Thoracic aorta (tissue), 2 donors: ENCODE results near the gene MRPL54. TPM values are rescaled to one million over a fixed set of nuclear protein-coding genes. Genes with fewer than 3 reads are reported as not detected.

Source experiments
- ATAC-seq: fragments of 150-250 bp; one replicate; pipeline ENCODE4 v1.8.0; 2017; ENCODE audit warnings: low read depth; ENCODE audit not compliant: insufficient number of reproducible peaks, low FRiP score
- DNase-seq: peaks from one replicate; pipeline ENCODE4 v3.0.0-alpha.2; 2020; ENCODE audit warnings: low spot score
- H3K27ac ChIP-seq, 2 donors: fragments of 200-600 bp; sonication (generic); 1 replicate in 1 of 2; 2 replicates in 1 of 2; pipeline ENCODE4 v1.5.1; 2016; ENCODE audit warnings: mild to moderate bottlenecking in 2 of 2, moderate library complexity in 2 of 2
- H3K27me3 ChIP-seq: fragments of 200-600 bp; sonication (generic); replicated peaks from 2 replicates; pipeline ENCODE4 v1.6.0; 2016; ENCODE audit warnings: mild to moderate bottlenecking; ENCODE audit not compliant: insufficient read depth
- H3K36me3 ChIP-seq: fragments of 200-600 bp; sonication (generic); one replicate; pipeline ENCODE4 v1.5.1; 2016
- H3K4me1 ChIP-seq, 2 donors: fragments of 200-600 bp; sonication (generic); 1 replicate in 1 of 2; 2 replicates in 1 of 2; pipeline versions ENCODE4 v1.5.1 to v1.6.0; 2016; ENCODE audit warnings: low read depth in 2 of 2, mild to moderate bottlenecking in 1 of 2; ENCODE audit not compliant: control insufficient read depth in 1 of 2
- H3K4me3 ChIP-seq: fragments of 200-600 bp; sonication (generic); 2 replicates; pipeline ENCODE4 v1.5.1; 2016; ENCODE audit warnings: mild to moderate bottlenecking
- H3K9me3 ChIP-seq: fragments of 200-600 bp; sonication (generic); 2 replicates; pipeline ENCODE4 v1.5.1; 2016
- CTCF ChIP-seq: fragments of 200-600 bp; sonication (generic); IDR thresholded peaks from one replicate; pipeline ENCODE4 v1.5.1; 2019; ENCODE audit warnings: antibody characterized with exemption
- total RNA-seq, 2 donors: library from RNA; depleted of rRNA; stranded (reverse); fragments of >200 nt; gene quantifications; one replicate each; pipeline versions ENCODE4 v1.1.0 to v1.2.3, GENCODE V29; 2016

Gene MRPL54
- total RNA-seq, 2 donors from 2014 or later: 32.4 to 56.9 TPM

- no peak for ATAC-seq
- H3K36me3 ChIP-seq: no peaks in the 10 kb centered on the region
These were observed 33.9 kb downstream of the MRPL54 start for GRCh38 chr19:3796358-3796757.

GRCh38 chr19:3798137-3798536 lies 35.7 kb downstream of the MRPL54 start:
- TF ChIP-seq CTCF: no peak
- DNase-seq (no peak), ATAC-seq (no peak)
- Histone ChIP-seq H3K4me1 (peaks cover 9 to 11% of the 10 kb centered on the region in 2 donors), H3K9me3 (peaks cover 5% of the 10 kb centered on the region), H3K27me3 (peaks cover 8% of the 10 kb centered on the region), H3K27ac (no peak overlapping the region), H3K4me3 (no peak overlapping the region), H3K36me3 (no peaks in the 10 kb centered on the region)

More at GRCh38 chr19:3796358-3796757, 33.9 kb downstream of the MRPL54 start:
- no peak overlapping the region for H3K4me3 ChIP-seq
- H3K4me1 ChIP-seq: peaks cover 3 to 5% of the 10 kb centered on the region in 2 donors
- no peak for TF ChIP-seq CTCF
- peaks cover 5% of the 10 kb centered on the region for H3K9me3 ChIP-seq
- DNase-seq: no peak
- H3K27me3 ChIP-seq: peaks cover 6% of the 10 kb centered on the region
- H3K27ac ChIP-seq: no peak overlapping the region

GRCh38 chr19:3800996-3801395 lies 38.5 kb downstream of the MRPL54 start:
- no peaks in the 10 kb centered on the region for H3K36me3 ChIP-seq
- no peak overlapping the region for H3K27ac ChIP-seq
- H3K27me3 ChIP-seq: peaks cover 8% of the 10 kb centered on the region
- H3K4me1 ChIP-seq: peaks cover 9 to 11% of the 10 kb centered on the region in 2 donors
- no peak for TF ChIP-seq CTCF
- H3K4me3 ChIP-seq: peak overlapping the region; percentile 51
- DNase-seq (no peak), ATAC-seq (no peak)
- H3K9me3 ChIP-seq: peaks cover 5% of the 10 kb centered on the region

- no peak for DNase-seq
- no peak for TF ChIP-seq CTCF
These were observed 39.1 kb downstream of the MRPL54 start for GRCh38 chr19:3801412-3802096.

GRCh38 chr19:3803114-3803888 lies 40.8 kb downstream of the MRPL54 start:
- no peak for ATAC-seq
- Histone ChIP-seq H3K4me3 (no peak overlapping the region), H3K9me3 (no peaks in the 10 kb centered on the region), H3K27me3 (peaks cover 8% of the 10 kb centered on the region), H3K36me3 (no peaks in the 10 kb centered on the region), H3K27ac (no peak overlapping the region), H3K4me1 (peaks cover 9 to 11% of the 10 kb centered on the region in 2 donors)
- DNase-seq: no peak
- TF ChIP-seq CTCF: no peak

More at GRCh38 chr19:3801412-3802096, 39.1 kb downstream of the MRPL54 start:
- Histone ChIP-seq H3K27ac (no peak overlapping the region), H3K27me3 (peaks cover 8% of the 10 kb centered on the region), H3K36me3 (no peaks in the 10 kb centered on the region), H3K4me1 (peaks cover 9 to 11% of the 10 kb centered on the region in 2 donors), H3K9me3 (peaks cover 4% of the 10 kb centered on the region), H3K4me3 (peak overlapping the region; percentile 51)
- ATAC-seq: no peak
